Transverse colon (tissue), 4 donors: ENCODE data around the gene KCNG1. TPM values are rescaled to one million over a fixed set of nuclear protein-coding genes. Genes with fewer than 3 reads are reported as not detected.
A peak's percentile ranks its signal among the peaks of the same experiment; 100 is the strongest.

Experiments used
- DNase-seq: peaks from one replicate; pipeline ENCODE4 v3.0.0-alpha.2; 2019
- H3K27ac ChIP-seq, 4 donors: fragments of 200-600 bp; sonication (generic); 2 replicates each; pipeline ENCODE4 v1.5.1; 2016 to 2018; ENCODE audit warnings: inconsistent platforms in 4 of 4
- H3K27me3 ChIP-seq: fragments of 200-600 bp; sonication (generic); 2 replicates; pipeline ENCODE4 v1.5.1; 2017; ENCODE audit warnings: inconsistent platforms
- H3K36me3 ChIP-seq, 4 donors: fragments of 200-600 bp; sonication (generic); 2 replicates each; pipeline ENCODE4 v1.5.1; 2017 to 2019; ENCODE audit warnings: inconsistent platforms in 4 of 4
- H3K4me1 ChIP-seq, 4 donors: fragments of 200-600 bp; sonication (generic); 2 replicates each; pipeline ENCODE4 v1.5.1; 2017 to 2020; ENCODE audit warnings: inconsistent platforms in 4 of 4
- H3K4me3 ChIP-seq, 4 donors: fragments of 200-600 bp; sonication (generic); 1 replicate in 1 of 4; 2 replicates in 3 of 4; pipeline versions ENCODE4 v1.5.1 to v1.6.1; 2017 to 2019; ENCODE audit warnings: inconsistent platforms in 4 of 4
- H3K9me3 ChIP-seq, 2 donors: fragments of 200-600 bp; sonication (generic); 2 replicates each; pipeline ENCODE4 v1.5.1; 2017 to 2019; ENCODE audit warnings: inconsistent platforms in 2 of 2
- EP300 ChIP-seq: sonication (generic); formaldehyde crosslinking; IDR thresholded peaks from one replicate; pipeline ENCODE4 v1.6.1; 2017; ENCODE audit warnings: antibody characterized with exemption, low read depth
- POLR2A ChIP-seq: fragments of 450-650 bp; IDR thresholded peaks from one replicate; pipeline ENCODE4 v1.6.1; 2016; ENCODE audit warnings: antibody characterized with exemption, mild to moderate bottlenecking, moderate library complexity
- POLR2AphosphoS5 ChIP-seq, 3 donors: sonication (generic); formaldehyde crosslinking; IDR thresholded peaks; one replicate each; pipeline ENCODE4 v1.6.1; 2016; ENCODE audit warnings: antibody characterized with exemption in 3 of 3
- WGBS, 2 donors: methylation state at CpG; one replicate each; pipeline ENCODE4 v1.1.5; 2018; ENCODE audit warnings: low coverage in 1 of 2; 5-methylcytosine and 5-hydroxymethylcytosine counted together
- in situ Hi-C, 4 donors: fragments of 200-750 bp; cut with MboI; loops; one replicate each; pipeline versions ENCODE4 v1.15.0 to v1.15.1; 2017; ENCODE audit warnings: low sequenced_read_pairs in 3 of 4, low pct_ligation_motif_present in 1 of 4, low pct_unique_long_range_greater_than_20kb in 1 of 4
- intact Hi-C: fragments of 100-400 bp; cut with DNase I; formaldehyde crosslinking; loops from one replicate; pipeline ENCODE4 v1.15.1; 2023; ENCODE audit warnings: low total_unique reads
- total RNA-seq, 4 donors: library from RNA; depleted of rRNA; stranded (reverse); fragments of >200 nt; gene quantifications; one replicate each; pipeline ENCODE4 v1.1.0, GENCODE V29; 2016
- TF ChIP-seq, protein P1 (sequence below), 5 experiments: fragments of 200-600 bp in 3 of 5; fragments of 450-650 bp in 2 of 5; sonication (generic) in 3 of 5; IDR thresholded peaks; 1 replicate in 2 of 5; 2 replicates in 3 of 5; pipeline ENCODE4 v1.5.1; 2016 to 2017; ENCODE audit warnings: antibody characterized with exemption in 5 of 5, inconsistent platforms in 3 of 5, mild to moderate bottlenecking in 2 of 5, moderate library complexity in 1 of 5

KCNG1 gene
- total RNA-seq, 4 donors from 2014 or later = 3.8 to 36.3 (median 8.9) TPM

DNA sequence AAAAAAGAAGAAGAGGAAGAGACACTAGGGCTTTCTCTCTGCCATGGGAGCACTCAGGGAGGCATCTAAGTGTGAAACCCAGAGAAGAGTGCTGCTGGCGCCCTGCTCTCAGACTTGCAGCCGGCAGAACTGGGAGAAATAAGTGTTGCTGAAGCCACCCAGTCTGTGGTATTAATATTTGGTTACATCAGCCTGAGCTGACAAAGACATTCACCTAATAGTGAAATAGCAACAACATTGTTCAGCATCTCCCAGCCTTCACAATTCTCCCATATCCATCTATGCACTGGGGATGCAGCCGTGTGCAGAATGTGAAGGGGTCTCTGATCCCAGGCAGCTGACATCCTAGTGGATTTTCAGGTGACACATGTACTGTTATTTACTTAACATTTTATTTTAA is 12.0 kb downstream of the KCNG1 start:
- TF ChIP-seq POLR2A (no peak), EP300 (no peak), POLR2AphosphoS5 (IDR thresholded peaks at IDR 0.05) (no peak)
- TF ChIP-seq, protein P1, sequence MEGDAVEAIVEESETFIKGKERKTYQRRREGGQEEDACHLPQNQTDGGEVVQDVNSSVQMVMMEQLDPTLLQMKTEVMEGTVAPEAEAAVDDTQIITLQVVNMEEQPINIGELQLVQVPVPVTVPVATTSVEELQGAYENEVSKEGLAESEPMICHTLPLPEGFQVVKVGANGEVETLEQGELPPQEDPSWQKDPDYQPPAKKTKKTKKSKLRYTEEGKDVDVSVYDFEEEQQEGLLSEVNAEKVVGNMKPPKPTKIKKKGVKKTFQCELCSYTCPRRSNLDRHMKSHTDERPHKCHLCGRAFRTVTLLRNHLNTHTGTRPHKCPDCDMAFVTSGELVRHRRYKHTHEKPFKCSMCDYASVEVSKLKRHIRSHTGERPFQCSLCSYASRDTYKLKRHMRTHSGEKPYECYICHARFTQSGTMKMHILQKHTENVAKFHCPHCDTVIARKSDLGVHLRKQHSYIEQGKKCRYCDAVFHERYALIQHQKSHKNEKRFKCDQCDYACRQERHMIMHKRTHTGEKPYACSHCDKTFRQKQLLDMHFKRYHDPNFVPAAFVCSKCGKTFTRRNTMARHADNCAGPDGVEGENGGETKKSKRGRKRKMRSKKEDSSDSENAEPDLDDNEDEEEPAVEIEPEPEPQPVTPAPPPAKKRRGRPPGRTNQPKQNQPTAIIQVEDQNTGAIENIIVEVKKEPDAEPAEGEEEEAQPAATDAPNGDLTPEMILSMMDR (IDR thresholded peaks at IDR 0.05) = no peak

DNA sequence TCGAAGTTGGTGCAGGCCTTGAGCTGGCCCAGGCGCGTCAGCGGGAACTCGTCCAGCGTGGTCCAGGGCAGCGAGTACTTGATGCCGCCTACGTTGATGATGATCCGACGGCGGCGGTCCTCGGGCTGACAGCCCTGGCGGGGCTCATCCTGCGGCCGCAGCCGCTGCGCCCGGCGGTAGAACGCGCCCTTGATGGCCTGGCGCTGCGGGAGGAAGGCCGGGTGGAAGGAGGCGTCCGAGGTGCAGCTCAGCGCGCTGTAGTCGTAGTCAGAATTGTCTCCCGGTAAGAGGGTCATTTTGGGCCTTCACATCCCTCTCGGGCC is 12.9 kb downstream of the KCNG1 start:
- Histone ChIP-seq H3K9me3 (no peaks in the 10 kb centered on the region), H3K36me3 (no peaks in the 10 kb centered on the region), H3K27me3 (no peaks in the 10 kb centered on the region), H3K27ac (no peak overlapping the region), H3K4me3 (no peak overlapping the region), H3K4me1 (peaks cover 0 to 9% (median 0%) of the 10 kb centered on the region in 4 donors)
- TF ChIP-seq, protein P1 (IDR thresholded peaks at IDR 0.05) = no peak
- TF ChIP-seq POLR2AphosphoS5 (IDR thresholded peaks at IDR 0.05) = no peak
- TF ChIP-seq POLR2A = no peak
- TF ChIP-seq EP300 = no peak
- 94% methylated on average over 33 of the region's 33 CpGs; no CpG with 5 or more reads in 1 of the 2 donors for WGBS, 2 donors
- DNase-seq = no peak
- in situ Hi-C loops = no loop called here
- intact Hi-C loops = no loop called here

More for the DNA sequence above, 12.0 kb downstream of the KCNG1 start:
- in situ Hi-C loops (no loop called here), intact Hi-C loops (no loop called here)
- H3K27ac ChIP-seq = no peak overlapping the region
- 80 to 93% methylated on average over 2 to 3 of the region's 3 CpGs for WGBS, 2 donors
- H3K27me3 ChIP-seq = no peaks in the 10 kb centered on the region
- no peak overlapping the region for H3K4me3 ChIP-seq
- DNase-seq = no peak
- no peaks in the 10 kb centered on the region for H3K36me3 ChIP-seq
- H3K4me1 ChIP-seq = peaks cover 0 to 9% (median 0%) of the 10 kb centered on the region in 4 donors
- H3K9me3 ChIP-seq = no peaks in the 10 kb centered on the region

DNA sequence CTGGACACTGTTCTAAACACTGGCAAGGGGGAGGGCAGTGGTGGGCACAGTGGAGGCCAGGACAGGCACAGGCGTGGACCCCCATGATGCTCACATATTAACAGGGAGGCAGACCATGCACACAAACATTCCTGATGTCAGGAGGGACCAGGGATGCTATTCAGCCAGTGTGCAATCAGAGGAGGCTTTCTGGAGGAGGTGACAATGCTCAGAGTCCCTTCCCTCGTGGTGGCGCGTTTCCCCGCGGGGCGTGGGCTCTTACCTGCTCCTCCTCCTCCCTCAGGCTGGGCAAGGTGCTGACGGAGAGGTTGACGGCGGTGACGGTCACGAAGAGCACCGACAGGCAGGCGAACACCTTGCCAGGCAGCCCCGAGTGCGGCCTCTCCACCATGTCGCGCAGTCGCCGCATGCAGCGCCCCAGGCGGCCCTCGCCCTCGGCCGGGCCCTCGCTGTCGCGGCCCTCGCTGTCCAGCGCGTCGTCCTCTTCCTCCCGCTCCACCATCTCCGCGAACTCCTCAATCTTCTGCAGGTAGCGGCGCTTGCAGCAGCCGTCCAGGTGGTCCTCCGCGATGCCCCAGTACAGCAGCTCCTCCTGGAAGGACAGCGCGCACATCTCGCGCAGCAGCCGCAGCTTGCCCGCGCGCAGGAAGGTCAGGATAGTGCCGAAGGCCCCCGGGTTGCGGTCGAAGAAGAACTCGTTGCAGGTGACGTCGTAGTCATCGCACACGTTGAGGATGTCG is 13.4 kb downstream of the KCNG1 start:
- DNase-seq = no peak
- H3K4me1 ChIP-seq = peaks cover 0 to 9% (median 0%) of the 10 kb centered on the region in 4 donors
- in situ Hi-C loops = no loop called here
- TF ChIP-seq EP300 = no peak
- TF ChIP-seq POLR2A = no peak
- no peak for TF ChIP-seq POLR2AphosphoS5 (IDR thresholded peaks at IDR 0.05)
- TF ChIP-seq, protein P1 (IDR thresholded peaks at IDR 0.05) = no peak
- no peak overlapping the region for H3K4me3 ChIP-seq
- H3K27ac ChIP-seq = no peak overlapping the region
- no peaks in the 10 kb centered on the region for H3K27me3 ChIP-seq
- H3K36me3 ChIP-seq = no peaks in the 10 kb centered on the region
- WGBS, 2 donors = 90% methylated on average over 58 of the region's 58 CpGs; no CpG with 5 or more reads in 1 of the 2 donors
- no peaks in the 10 kb centered on the region for H3K9me3 ChIP-seq
- intact Hi-C loops = no loop called here

DNA sequence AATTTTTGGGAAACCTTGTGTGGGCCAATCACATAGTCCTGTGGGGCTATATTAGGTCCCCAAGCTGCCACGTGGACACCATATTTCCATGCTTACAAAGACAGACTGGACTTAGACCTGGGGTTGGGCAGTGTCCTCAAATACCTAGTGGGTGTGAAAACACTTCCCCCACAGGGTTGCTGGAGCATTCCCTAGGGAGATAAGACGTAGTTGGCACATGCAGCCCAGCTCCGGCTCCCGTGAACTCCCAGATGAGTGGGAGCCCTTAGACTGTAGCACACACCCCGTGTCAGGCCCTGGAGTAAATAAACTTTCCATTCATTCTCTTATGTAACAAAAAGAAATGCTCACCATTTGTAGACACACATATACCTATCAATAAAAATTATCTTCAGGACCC is 14.2 kb downstream of the KCNG1 start:
- Histone ChIP-seq H3K9me3 (no peaks in the 10 kb centered on the region), H3K4me3 (no peak overlapping the region), H3K36me3 (no peaks in the 10 kb centered on the region), H3K27me3 (no peaks in the 10 kb centered on the region), H3K4me1 (peaks cover 0 to 9% (median 0%) of the 10 kb centered on the region in 4 donors), H3K27ac (no peak overlapping the region)
- 34% methylated on average over 5 of the region's 5 CpGs; no CpG with 5 or more reads in 1 of the 2 donors for WGBS, 2 donors
- in situ Hi-C loops = no loop called here
- no peak for TF ChIP-seq EP300
- no peak for TF ChIP-seq POLR2AphosphoS5 (IDR thresholded peaks at IDR 0.05)
- no peak for TF ChIP-seq POLR2A
- TF ChIP-seq, protein P1 (IDR thresholded peaks at IDR 0.05) = no peak
- peak; percentile 57 for DNase-seq
- intact Hi-C loops = no loop called here
